IPS-NIHi7 (cell line): ENCODE results near the gene SLC37A1.

Experiments
- DNase-seq: peaks from one replicate; pipeline ENCODE4 v3.0.0; 2012; ENCODE audit warnings: mixed read lengths; ENCODE audit errors: extremely low spot score

The SLC37A1 gene

GRCh38 chr21:42479582-42479981 lies 34.1 kb upstream of the SLC37A1 start:
- no peak for DNase-seq

- DNase-seq = no peak
Measured at GRCh38 chr21:42480736-42481135, 32.9 kb upstream of the SLC37A1 start.

GRCh38 chr21:42481169-42481568 lies 32.5 kb upstream of the SLC37A1 start:
- DNase-seq = no peak

DNA sequence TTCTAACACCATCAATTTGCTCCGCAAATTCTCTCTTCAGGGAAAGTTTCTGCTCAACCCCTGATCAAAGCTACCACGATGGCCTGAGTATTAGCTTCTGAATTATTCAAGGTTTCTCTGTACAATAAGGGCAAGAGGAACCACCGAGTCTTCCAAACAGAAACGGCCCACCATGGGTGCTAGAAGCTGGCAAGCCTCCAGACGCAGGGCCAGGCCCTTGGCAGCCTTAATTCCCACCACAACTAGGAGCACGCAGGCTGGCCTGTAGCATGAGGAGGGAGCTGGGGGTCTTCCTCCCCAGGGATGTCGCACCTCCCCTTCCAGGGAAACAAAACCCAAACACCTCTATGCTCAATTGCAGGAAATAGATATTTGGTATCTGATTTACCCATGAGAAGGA lies 28.7 kb upstream of the SLC37A1 start:
- DNase-seq = no peak

DNA sequence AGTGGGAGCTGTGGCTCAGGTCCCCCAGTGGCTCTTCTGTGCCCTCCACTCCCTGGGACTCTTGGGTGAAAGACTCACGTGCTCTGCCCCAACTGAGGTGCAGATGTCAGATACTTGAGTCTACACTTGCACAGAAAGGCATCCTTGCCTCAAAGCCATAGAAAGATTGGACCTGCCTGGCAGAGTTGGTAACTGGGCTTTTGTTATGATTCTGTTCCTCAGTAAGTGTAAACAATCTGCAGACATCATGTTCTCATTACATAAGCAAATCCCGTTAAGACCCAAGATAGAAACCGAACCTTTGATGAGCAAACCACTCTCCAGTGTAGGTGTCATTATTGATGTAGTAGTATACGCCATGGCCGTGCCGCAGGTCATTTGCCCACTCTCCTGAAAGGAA lies 27.6 kb upstream of the SLC37A1 start:
- DNase-seq = no peak

GRCh38 chr21:42486531-42486930 lies 27.1 kb upstream of the SLC37A1 start:
- no peak for DNase-seq

DNA sequence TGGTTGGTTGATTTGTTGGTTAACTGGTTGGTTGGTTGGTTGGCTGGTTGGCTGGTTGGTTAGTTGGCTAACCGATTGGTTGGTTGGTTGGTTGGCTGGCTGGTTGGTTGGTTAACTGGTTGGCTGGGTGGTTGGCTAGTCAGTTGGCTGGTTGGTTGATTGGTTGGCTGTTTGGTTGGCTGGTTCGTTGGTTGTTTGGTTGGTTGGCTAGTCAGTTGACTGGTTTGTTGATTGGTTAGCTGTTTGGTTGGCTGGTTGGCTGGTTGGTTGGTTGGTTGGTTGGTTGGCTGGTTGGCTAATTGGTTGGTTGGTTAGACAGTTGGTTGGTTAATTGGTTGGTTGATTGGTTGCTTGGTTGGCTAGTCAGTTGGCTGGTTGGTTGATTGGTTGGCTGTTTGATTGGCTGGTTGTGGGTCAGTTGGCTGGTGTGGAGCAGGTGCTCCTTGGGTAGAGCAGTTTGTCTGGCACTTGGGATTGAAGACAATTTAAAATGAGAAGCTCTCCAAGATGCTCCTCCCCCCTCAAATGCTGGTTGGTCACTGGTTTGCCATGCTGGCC lies 24.6 kb upstream of the SLC37A1 start:
- no peak for DNase-seq

GRCh38 chr21:42489991-42490390 lies 23.7 kb upstream of the SLC37A1 start:
- DNase-seq = no peak

DNA sequence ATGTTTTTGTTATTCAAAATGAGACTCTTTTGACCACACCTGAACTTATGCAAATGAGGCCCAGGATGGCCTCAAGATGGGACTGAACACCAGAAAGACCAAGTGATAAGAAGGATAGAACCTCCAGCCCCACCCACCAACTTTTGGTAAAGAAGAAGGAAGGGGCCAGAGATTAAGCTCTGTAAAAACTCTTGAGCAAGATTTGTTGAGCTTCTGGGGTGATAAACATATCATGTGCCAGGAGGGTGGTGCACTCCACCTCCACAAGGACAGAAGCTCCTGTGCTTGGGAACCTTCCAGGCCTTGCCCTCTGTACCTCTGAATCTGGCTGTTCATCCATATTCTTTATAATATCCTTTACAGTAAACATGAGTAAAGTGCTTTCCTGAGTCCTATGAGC lies 22.9 kb upstream of the SLC37A1 start:
- no peak for DNase-seq

- DNase-seq = no peak
Measured at GRCh38 chr21:42491328-42491727, 22.3 kb upstream of the SLC37A1 start.

DNA sequence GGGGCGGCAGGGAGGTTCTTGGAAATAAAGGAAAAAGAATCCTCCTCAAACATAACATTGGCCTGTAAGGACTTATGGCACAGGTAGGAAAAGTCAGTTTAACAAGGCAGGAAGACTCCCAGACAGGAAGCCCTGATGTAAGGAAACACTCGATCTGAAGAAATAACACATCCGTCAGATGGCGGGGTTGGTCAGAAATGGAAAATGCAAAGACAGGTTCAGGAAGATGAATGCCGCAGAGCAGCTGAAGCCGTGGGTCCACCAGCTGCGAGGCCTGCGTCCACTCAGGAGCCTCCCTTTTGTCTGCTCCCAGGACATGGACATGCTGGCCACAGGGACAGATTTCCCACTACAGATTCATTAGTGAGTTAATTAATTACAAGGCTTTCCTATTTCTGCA lies 21.5 kb upstream of the SLC37A1 start:
- DNase-seq = no peak

DNA sequence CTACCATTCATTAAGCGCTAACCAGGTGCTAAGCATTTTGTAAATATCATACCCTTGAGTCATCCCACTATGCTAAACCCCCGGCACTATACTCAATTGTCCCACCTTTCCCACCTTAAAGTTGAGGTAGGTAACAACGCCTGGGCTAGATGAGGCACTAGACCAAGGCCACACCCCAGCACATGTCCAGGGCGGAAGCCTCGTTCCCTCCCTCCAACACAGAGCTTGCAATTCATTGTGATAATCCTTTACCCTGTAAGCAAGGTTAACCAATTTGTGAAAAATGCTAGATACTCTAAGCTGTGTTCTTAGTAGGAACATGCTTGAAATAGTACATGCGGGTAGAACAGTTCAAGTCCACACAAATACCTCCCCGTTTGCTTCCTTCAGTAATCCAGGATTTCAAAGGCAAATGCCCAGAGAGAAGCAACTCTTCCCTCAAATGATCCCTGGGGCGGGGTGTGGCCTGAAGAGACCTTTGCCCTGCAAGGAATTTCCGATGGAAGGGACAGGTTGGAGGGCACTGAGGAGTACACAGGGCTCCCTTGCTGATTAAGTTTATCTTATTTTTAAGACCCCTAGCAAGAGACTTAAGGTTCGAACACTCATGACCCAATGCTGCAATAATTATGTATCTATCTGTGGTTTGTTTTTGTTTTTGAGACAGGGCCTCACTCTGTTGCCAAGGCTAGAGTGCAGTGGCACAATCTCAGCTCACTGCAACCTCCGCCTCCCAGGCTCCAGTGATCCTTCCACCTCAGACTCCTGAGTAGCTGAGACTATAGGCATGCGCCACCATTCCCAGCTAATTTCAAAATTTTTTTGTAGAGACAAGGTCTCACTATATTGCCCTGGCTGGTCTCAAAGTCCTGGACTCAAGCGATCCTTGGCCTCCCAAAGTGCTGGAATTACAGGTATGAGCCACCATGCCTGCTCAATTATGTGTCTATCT lies 20.3 kb upstream of the SLC37A1 start:
- no peak for DNase-seq

DNA sequence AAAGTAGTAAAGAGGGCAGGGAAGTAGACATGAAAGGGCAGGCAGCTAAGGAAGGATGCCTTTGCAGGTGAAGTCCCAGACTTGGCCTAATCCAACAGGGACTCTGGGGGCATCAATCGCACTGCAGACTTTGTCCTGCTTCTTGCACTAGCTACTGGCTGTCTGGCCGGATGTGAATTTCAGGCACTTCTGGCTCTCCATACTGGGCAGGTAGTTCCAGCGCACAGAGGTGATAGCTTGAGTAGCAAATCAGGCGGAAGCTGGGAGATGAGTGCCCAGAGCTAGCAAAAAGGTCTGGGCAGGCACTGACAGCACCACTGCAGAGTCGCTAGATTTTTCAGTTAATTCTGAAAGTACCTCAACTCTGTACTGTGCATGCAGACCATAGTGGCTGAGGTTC lies 18.6 kb upstream of the SLC37A1 start:
- no peak for DNase-seq

DNA sequence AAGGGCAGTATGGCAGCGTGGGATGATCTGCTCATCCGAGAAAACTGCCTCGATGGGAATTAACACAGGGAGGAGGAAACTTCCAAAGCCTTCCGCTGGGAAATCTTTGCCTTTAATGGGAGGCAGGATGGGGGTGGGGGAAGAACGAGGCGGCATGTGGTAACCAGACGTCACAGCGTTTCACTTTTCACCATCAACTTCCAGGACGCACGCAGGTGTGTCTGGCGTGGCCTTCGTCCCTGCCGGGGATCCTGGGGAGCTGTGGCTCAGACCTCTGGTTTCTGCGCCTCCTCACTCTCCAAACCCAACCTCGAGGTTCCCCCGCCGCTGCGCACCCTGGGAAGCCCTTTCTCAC lies 17.9 kb upstream of the SLC37A1 start:
- no peak for DNase-seq

- DNase-seq = peak; percentile 99
Measured at GRCh38 chr21:42496120-42496838, 17.4 kb upstream of the SLC37A1 start, which contains the start of gene RSPH1. TSS of gene RSPH1 (minus strand) at chr21:42496224. CDS start at chr21:42496186, 38 bp downstream.

DNA sequence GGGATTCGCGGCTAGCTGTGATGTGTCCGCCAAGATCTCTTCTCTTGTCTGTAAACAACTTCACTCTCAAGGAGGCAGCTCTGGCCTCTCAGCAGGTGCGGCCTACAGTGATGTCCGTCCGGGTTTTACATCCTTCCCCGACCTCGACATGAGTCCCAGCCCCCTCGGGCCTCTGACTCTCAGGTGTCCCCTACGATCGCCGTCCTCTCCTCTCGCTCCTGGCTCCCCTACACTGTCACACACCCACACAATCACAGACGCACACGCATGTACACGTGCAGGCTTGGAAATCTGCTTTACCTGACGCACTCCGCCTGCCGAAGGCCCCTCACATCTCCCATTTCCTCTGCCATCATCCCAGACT lies 16.8 kb upstream of the SLC37A1 start:
- no peak for DNase-seq

GRCh38 chr21:42498012-42498411 lies 15.6 kb upstream of the SLC37A1 start:
- no peak for DNase-seq

- no peak for DNase-seq
Measured at GRCh38 chr21:42499444-42500112, 14.1 kb upstream of the SLC37A1 start.

GRCh38 chr21:42500225-42500624 lies 13.4 kb upstream of the SLC37A1 start:
- no peak for DNase-seq

- DNase-seq = no peak
Measured at GRCh38 chr21:42500736-42501135, 12.9 kb upstream of the SLC37A1 start.

- DNase-seq = no peak
Measured at GRCh38 chr21:42503711-42504110, 9.9 kb upstream of the SLC37A1 start.

GRCh38 chr21:42505090-42505726 lies 8.4 kb upstream of the SLC37A1 start:
- DNase-seq = no peak
